AG09309 (cell line): ENCODE results near the gene SNX10.

Source experiments
- DNase-seq: peaks from one replicate; pipeline ENCODE4 v3.0.0-alpha.2; 2010; ENCODE audit warnings: low read depth
- H3K4me3 ChIP-seq: 2 replicates; pipeline ENCODE4 v1.5.1; 2011; ENCODE audit warnings: mild to moderate bottlenecking, low read depth, low read length, moderate library complexity; ENCODE audit not compliant: control insufficient read depth
- TF ChIP-seq, protein P1 (sequence below): IDR thresholded peaks from 2 replicates; pipeline ENCODE4 v1.5.1; 2011; ENCODE audit warnings: mild to moderate bottlenecking, low read depth, low read length, inconsistent platforms; ENCODE audit not compliant: insufficient read depth, control insufficient read depth; ENCODE audit errors: missing control alignments

SNX10 gene

DNA sequence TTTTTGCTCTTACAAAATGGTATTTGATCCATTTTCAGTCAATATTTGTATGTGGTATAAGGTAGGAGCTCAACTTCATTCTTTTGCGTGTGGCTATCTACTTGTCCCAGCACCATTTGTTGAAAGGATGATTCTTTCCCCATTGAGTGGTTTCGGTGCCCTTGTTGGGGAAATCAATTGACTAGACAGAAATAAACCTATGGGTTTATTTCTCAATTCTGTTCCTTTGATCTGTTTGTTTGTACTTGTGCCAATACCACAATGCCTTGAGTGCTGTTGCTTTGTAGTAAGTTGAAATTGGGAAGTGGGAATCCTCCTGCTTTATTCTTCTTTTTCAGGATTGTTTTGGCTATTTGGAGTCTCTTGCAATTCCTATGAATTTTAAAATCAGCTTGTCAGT, 41.0 kb downstream of the SNX10 start:
- H3K4me3 ChIP-seq: no peak overlapping the region
- TF ChIP-seq, protein P1, sequence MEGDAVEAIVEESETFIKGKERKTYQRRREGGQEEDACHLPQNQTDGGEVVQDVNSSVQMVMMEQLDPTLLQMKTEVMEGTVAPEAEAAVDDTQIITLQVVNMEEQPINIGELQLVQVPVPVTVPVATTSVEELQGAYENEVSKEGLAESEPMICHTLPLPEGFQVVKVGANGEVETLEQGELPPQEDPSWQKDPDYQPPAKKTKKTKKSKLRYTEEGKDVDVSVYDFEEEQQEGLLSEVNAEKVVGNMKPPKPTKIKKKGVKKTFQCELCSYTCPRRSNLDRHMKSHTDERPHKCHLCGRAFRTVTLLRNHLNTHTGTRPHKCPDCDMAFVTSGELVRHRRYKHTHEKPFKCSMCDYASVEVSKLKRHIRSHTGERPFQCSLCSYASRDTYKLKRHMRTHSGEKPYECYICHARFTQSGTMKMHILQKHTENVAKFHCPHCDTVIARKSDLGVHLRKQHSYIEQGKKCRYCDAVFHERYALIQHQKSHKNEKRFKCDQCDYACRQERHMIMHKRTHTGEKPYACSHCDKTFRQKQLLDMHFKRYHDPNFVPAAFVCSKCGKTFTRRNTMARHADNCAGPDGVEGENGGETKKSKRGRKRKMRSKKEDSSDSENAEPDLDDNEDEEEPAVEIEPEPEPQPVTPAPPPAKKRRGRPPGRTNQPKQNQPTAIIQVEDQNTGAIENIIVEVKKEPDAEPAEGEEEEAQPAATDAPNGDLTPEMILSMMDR: no peak
- DNase-seq: no peak

DNA sequence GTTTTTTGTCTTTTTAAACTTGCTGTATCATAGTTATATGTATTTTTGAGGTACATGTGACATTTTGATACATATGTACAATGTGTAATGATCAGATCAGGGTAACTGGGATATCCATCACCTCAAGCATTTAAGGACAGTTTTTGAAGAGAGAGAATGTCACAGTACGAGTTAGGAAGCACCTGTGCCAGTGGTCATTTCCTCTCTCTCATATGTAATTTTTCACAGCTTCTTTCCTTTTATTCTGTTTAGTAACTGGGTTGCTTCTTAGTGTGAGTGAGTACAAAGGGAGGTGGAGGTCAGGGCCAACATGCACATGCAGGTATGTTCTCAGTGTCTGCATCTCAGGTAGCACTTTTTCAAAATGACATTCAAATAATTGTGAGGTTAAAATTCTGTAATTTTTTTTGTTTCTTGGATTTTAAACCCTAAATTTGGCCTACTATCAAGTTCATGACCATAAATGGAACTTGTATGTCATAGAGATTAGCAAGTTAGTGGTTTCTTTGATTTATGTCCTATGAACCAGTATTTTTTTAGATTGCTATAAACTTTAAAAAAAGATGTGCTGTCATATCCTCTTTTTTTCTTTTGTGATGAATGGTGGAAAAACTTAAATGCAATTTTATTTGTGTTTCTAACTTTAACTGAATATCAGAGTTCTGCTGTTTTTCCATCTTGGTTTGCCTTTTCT, 42.7 kb downstream of the SNX10 start:
- no peak overlapping the region for H3K4me3 ChIP-seq
- TF ChIP-seq, protein P1: no peak
- no peak for DNase-seq

DNA sequence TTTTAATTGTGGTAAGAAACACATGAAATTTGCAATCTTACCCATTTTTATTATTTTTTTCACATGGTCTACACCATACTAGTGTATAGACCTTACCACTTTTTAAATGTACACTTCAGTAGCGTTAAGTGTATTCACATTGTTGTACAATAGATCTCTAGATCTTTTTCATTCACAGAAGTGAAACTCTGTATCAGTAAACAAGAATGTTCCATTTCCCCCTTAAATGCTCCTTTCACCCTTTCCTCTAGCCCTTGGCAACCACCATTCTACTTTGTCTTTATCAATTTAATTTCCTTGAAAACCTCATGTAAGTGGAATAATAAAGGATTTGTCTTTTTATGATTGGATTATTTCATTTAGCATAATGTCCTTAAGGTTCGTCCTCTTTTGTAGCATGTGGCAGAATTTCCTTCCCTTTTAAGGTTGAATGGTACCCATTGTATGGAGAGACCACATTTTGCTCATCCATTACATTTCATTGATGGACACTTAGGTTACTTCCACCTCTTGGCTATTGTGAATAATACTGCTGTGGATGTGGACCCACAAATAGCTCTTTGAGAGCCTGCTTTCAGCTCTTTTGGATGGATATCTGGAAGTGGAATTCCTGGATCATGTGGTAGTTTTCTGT, 45.7 kb downstream of the SNX10 start:
- H3K4me3 ChIP-seq: no peak overlapping the region

DNA sequence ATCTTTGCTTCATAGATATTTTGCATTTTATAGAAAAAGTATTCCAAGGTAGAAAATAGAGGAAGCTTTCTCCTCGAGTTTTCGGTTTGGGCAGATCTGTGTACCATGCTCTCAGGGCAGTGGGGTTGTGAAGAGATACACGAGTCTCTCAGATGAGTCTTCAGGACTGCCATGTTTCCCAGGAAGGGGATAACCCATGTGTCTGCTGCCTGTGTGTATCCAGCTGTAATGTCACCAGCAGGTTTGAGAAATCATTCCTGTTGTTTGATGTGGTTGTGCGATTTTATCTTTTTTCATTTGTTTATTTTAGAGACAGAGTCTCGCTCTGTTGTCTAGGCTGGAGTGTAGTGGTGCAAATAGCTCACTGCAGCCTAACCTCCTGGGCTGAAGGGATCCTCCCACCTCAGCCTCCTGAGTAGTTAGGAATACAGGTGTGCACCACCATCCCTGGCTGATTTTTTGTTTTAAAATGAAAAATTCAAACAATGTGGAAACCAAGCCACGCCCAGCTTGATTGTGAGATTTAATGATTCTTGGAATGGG, 48.9 kb downstream of the SNX10 start:
- H3K4me3 ChIP-seq: no peak overlapping the region
- TF ChIP-seq, protein P1: no peak
- no peak for DNase-seq

More for the DNA sequence above, 45.7 kb downstream of the SNX10 start:
- TF ChIP-seq, protein P1: no peak
- DNase-seq: no peak

DNA sequence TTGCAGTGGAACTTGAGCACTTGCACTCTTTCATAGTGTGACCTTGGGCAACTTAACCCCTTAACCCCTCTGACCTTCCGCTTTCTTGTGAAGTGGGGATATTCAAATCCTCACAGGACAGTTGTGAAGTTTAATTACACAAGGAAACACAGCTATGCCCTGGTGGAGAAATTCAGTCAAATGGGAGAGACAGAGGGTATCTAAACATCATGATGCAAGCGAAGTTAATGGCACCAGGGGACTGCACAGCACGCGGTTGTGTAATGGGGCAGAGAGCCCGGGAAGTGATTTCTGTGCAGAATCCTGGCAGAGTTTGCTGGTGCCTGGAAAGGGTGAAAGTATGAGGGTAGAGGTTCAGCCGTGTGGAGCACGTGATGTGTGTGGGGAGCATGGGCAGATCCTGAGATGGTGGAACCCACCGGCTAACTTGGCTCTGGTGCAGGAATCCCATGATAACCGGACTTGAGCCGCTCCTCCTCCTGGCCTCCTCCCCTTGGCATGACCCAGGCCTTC, 51.7 kb downstream of the SNX10 start:
- no peak for DNase-seq
- H3K4me3 ChIP-seq: no peak overlapping the region
- TF ChIP-seq, protein P1: no peak

DNA sequence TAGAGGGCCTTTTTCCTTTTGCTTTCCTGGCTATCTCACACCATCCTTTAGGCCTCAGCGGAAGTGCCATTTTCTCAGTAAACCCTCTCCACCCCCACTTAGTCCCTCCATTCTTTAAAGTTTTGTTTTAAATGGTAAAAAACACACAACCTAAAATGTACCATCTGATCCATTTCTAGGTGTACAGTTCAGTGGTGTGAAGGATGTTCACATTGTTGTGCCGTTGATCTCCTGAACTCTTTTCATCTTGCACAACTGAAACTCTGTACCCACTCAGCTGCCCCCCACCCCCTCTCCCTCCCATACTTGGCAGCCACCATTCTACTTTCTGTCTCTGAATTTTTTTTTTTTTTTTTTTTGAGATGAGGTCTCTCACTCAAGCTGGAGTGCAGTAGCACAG, 52.2 kb downstream of the SNX10 start:
- DNase-seq: no peak
- TF ChIP-seq, protein P1: no peak
- H3K4me3 ChIP-seq: no peak overlapping the region
